Activated B cell treated with CpG ODN at 0.5 μM for 24 hours (primary cell): ENCODE measurements around the gene AVP. TPM values are rescaled to one million over a fixed set of nuclear protein-coding genes. Genes with fewer than 3 reads are reported as not detected.

Experiments
- ATAC-seq: fragments of 200-7000 bp; cut with Tn5 transposase; one replicate; pipeline ENCODE4 v1.10.0; 2021; ENCODE audit warnings: low read depth, mild to moderate bottlenecking, moderate library complexity
- CTCF ChIA-PET: fragments of 350-600 bp; sonication (Branson Sonifier 250); formaldehyde crosslinking; loops from one replicate; lab custom pipeline; 2021; ENCODE audit warnings: antibody characterized with exemption; lab: Charles Lee
- POLR2A ChIA-PET: fragments of 350-600 bp; sonication (Branson Sonifier 250); formaldehyde crosslinking; loops from one replicate; lab custom pipeline; 2021; ENCODE audit warnings: antibody characterized with exemption; lab: Charles Lee
- DNase-seq: peaks from one replicate; pipeline ENCODE4 v3.0.0; 2022
- H3K27ac Mint-ChIP-seq: one replicate; pipeline ENCODE4 v1.8.0; 2020; ENCODE audit warnings: mixed read lengths
- H3K27me3 Mint-ChIP-seq: one replicate; pipeline ENCODE4 v1.8.0; 2021; ENCODE audit warnings: mixed read lengths
- H3K36me3 Mint-ChIP-seq: one replicate; pipeline ENCODE4 v1.8.0; 2021; ENCODE audit warnings: low read depth, mixed read lengths
- H3K4me1 Mint-ChIP-seq: one replicate; pipeline ENCODE4 v1.8.0; 2021; ENCODE audit warnings: mixed read lengths
- H3K4me3 Mint-ChIP-seq: one replicate; pipeline ENCODE4 v1.8.0; 2020; ENCODE audit warnings: mild to moderate bottlenecking, mixed read lengths
- H3K9me3 Mint-ChIP-seq: one replicate; pipeline ENCODE4 v1.8.0; 2020; ENCODE audit warnings: mixed read lengths
- intact Hi-C: fragments of 100-400 bp; cut with micrococcal nuclease; formaldehyde crosslinking; loops from one replicate; pipeline ENCODE4 v1.15.1; 2024
- total RNA-seq: library from RNA; stranded (reverse); gene quantifications from 2 replicates; pipeline ENCODE4 v1.2.3, GENCODE V29; 2022
- TF ChIP-seq, protein P1 (sequence below): fragments of 200-600 bp; IDR thresholded peaks from one replicate; pipeline ENCODE4 v1.8.0; 2022; ENCODE audit warnings: antibody characterized with exemption, mild to moderate bottlenecking

AVP gene
- total RNA-seq, 1 donor from 2014 or later = not detected

DNA sequence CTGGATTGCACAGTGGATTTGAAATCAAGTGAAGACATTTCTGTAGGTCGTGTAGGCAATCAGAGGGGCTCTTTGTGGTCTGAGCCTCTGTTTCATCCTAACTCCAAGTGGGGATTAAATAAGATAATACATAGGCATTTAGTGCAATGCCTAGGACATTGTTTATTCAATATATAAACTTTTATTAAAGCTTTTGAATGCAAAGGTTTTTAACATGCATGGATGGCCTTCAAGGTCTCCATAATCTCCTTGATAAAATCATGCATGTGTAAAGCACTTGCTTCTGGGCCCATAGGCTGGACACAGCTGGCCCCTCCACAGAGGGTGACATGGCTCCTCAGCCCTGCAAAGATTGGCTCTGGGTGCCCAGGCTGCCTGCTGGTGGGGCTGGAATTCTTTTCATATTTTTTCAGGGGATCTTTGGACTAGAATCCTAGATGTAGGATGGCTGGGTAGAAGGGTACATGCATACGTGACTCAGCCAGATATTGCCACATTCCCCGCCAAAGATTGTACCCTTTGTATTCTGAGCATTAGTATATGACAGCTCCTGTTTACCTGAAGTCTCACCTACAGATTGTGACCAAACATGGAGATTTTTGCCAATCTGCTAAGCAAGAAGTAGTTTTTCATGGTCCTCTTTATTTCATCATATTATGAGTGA lies 19.0 kb upstream of the AVP start:
- ATAC-seq (no peak), DNase-seq (no peak)
- Mint-ChIP-seq H3K27me3 (peaks cover 3% of the 10 kb centered on the region), H3K4me3 (no peak overlapping the region), H3K9me3 (no peaks in the 10 kb centered on the region), H3K36me3 (peaks cover 5% of the 10 kb centered on the region), H3K27ac (no peak overlapping the region), H3K4me1 (peaks cover 11% of the 10 kb centered on the region)
- POLR2A ChIA-PET = interaction anchor here (0.6 kb wide), 2 partner anchors 10 to 33 kb away, joined by 3 to 10 read pairs; no protein-coding TSS in a partner anchor
- CTCF ChIA-PET = no interaction called here
- intact Hi-C loops = no loop called here
- TF ChIP-seq, protein P1, sequence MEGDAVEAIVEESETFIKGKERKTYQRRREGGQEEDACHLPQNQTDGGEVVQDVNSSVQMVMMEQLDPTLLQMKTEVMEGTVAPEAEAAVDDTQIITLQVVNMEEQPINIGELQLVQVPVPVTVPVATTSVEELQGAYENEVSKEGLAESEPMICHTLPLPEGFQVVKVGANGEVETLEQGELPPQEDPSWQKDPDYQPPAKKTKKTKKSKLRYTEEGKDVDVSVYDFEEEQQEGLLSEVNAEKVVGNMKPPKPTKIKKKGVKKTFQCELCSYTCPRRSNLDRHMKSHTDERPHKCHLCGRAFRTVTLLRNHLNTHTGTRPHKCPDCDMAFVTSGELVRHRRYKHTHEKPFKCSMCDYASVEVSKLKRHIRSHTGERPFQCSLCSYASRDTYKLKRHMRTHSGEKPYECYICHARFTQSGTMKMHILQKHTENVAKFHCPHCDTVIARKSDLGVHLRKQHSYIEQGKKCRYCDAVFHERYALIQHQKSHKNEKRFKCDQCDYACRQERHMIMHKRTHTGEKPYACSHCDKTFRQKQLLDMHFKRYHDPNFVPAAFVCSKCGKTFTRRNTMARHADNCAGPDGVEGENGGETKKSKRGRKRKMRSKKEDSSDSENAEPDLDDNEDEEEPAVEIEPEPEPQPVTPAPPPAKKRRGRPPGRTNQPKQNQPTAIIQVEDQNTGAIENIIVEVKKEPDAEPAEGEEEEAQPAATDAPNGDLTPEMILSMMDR = no peak

DNA sequence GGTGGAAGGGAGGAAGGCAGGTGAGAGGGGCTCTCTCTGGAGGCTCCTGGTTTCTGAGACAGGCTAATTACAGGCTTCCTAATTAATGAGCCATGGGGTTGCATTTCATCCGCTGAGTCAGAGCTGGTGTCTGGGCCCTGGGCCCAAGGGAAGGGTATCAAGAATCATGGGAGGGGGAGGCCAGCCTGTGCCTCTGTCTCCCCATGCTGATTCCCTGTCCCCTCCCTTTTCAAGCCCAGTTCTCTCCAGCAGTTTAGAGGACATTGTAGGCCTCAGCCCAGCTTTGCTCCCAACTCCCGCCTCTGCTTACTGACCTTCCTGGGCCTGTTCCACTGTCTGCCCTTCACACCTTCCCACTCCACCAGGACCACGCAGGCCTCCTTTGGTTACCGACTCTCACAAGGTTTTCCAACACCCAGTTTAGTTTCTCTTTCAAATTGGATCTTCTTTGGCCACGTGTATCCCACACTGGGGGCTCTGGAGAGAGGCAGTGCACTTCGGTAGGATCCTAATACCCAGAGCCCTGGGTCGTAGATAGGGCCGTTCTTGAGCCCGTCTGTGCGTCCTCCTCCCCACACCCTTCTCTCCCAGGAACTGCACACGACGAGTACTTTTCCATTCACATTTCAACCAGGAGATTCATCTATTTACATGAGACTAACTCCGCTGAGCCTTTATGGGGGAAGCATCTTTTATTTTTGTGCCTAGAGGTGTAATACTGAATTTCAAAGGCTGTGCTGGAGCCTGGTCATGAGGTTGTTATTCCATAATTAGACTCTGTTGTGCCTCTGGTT lies 18.2 kb upstream of the AVP start:
- H3K27ac Mint-ChIP-seq = no peak overlapping the region
- no peak for DNase-seq
- ChIA-PET POLR2A (no interaction called here), CTCF (no interaction called here)
- intact Hi-C loops = no loop called here
- peaks cover 5% of the 10 kb centered on the region for H3K27me3 Mint-ChIP-seq
- no peaks in the 10 kb centered on the region for H3K9me3 Mint-ChIP-seq
- TF ChIP-seq, protein P1 = no peak
- no peak for ATAC-seq
- H3K4me1 Mint-ChIP-seq = peaks cover 11% of the 10 kb centered on the region
- H3K36me3 Mint-ChIP-seq = peaks cover 5% of the 10 kb centered on the region
- no peak overlapping the region for H3K4me3 Mint-ChIP-seq

DNA sequence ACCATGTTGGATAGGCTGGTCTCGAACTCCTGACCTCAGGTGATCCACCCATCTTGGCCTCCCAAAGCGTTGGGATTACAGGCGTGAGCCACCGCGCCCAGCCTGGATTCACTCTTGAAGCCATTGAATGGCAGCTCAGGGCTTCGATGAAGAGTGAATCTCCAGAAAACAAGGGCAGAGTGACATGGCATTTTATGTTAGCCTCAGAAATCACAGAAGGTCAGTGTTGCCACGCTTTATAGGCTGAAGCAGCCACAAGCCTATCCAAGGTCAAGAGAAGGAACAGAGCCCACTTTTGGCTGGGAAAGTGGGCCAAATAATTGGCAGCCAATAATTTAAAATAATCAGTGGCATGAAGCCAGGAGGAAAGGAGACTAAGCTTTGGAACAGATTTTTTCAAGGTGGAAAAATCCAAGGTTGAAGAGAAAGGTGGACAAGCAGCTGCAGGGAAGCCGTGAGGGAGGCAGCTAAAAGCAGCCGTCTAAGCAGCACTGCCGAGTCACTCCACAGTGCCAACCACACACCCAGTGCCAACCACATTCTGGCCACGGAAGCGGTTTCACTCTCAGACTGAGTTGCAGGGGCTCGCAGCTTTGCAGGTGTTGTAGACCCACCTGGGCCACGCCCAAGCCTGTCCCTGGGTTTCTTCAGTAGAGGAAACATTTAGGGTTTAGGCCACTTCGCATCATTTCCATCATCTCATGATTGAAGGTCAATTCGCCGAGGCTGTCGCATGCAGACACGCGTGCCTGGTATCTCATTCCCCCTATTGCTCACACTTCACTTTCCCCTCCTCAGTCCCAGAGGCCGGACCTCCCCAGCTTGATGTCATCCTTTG lies 17.4 kb upstream of the AVP start:
- DNase-seq (no peak), ATAC-seq (peak; percentile 42)
- TF ChIP-seq, protein P1 = no peak
- Mint-ChIP-seq H3K27ac (no peak overlapping the region), H3K27me3 (peaks cover 5% of the 10 kb centered on the region), H3K9me3 (no peaks in the 10 kb centered on the region), H3K4me3 (no peak overlapping the region), H3K4me1 (peaks cover 11% of the 10 kb centered on the region), H3K36me3 (peaks cover under 1% of the 10 kb centered on the region)
- CTCF ChIA-PET = no interaction called here
- POLR2A ChIA-PET = interaction anchor here (0.6 to 0.7 kb wide), 2 partner anchors 15 to 76 kb away, joined by 4 to 10 read pairs; no protein-coding TSS in a partner anchor
- intact Hi-C loops = no loop called here

DNA sequence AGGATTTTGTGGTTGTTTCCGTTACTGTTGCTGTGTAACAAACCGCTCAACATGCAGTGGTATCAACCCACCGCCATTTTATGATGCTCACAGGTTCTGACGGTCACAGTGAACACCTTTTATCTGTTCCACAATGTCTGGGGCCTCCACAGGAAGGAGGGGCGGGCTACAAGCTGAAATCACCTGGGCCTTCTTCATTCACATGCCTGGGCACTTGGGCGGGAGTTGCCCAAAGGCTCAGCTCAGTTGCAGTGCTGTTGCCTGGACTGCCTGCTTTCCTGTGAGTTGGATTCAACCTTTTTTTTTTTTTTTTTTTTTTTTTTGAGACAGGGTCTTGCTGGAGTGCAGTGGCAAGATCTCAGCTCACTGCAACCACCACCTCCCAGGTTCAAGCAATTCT lies 16.7 kb upstream of the AVP start:
- TF ChIP-seq, protein P1 = no peak
- no peak for DNase-seq
- Mint-ChIP-seq H3K4me1 (peaks cover 11% of the 10 kb centered on the region), H3K36me3 (no peaks in the 10 kb centered on the region), H3K4me3 (no peak overlapping the region), H3K9me3 (no peaks in the 10 kb centered on the region), H3K27ac (no peak overlapping the region), H3K27me3 (peaks cover 5% of the 10 kb centered on the region)
- intact Hi-C loops = no loop called here
- no peak for ATAC-seq
- CTCF ChIA-PET = no interaction called here
- POLR2A ChIA-PET = interaction anchor here (0.6 to 0.7 kb wide), 2 partner anchors 14 to 76 kb away, joined by 4 to 10 read pairs; no protein-coding TSS in a partner anchor
